Mesenchymal stem cell (in vitro differentiated cells and primary cell): ENCODE data around the gene MFF.

Source experiments
- DNase-seq: peaks from one replicate; pipeline ENCODE4 v3.0.0-alpha.2; 2013
- H2AFZ ChIP-seq: one replicate; pipeline ENCODE4 v1.6.1; 2013; ENCODE audit warnings: low read depth, mild to moderate bottlenecking, control low read depth, inconsistent platforms, low read length, moderate library complexity
- H2AK5ac ChIP-seq: 2 replicates; pipeline ENCODE4 v1.6.1; 2013; ENCODE audit warnings: low read length, moderate library complexity, mild to moderate bottlenecking, inconsistent platforms; ENCODE audit not compliant: severe bottlenecking
- H2BK120ac ChIP-seq: one replicate; pipeline ENCODE4 v1.6.1; 2013; ENCODE audit warnings: low read depth, mild to moderate bottlenecking, inconsistent platforms, low read length, moderate library complexity
- H2BK12ac ChIP-seq, 2 experiments: one replicate each; pipeline ENCODE4 v1.6.1; 2013; ENCODE audit warnings: inconsistent platforms in 2 of 2, low read length in 2 of 2, mild to moderate bottlenecking in 2 of 2, moderate library complexity in 2 of 2, control low read depth in 1 of 2
- H2BK15ac ChIP-seq: one replicate; pipeline ENCODE4 v1.6.1; 2013; ENCODE audit warnings: mild to moderate bottlenecking, low read depth, inconsistent platforms; ENCODE audit not compliant: poor library complexity, severe bottlenecking
- H2BK5ac ChIP-seq: 2 replicates; pipeline ENCODE4 v1.6.1; 2013; ENCODE audit warnings: low read depth, mild to moderate bottlenecking, low read length, control low read depth, inconsistent platforms; ENCODE audit not compliant: poor library complexity, severe bottlenecking
- H3K14ac ChIP-seq, 2 experiments: one replicate each; pipeline ENCODE4 v1.6.1; 2013; ENCODE audit warnings: inconsistent platforms in 2 of 2, low read length in 2 of 2, control low read depth in 1 of 2, mild to moderate bottlenecking in 1 of 2, moderate library complexity in 1 of 2
- H3K18ac ChIP-seq, 2 experiments: one replicate each; pipeline ENCODE4 v1.6.1; 2013; ENCODE audit warnings: inconsistent platforms in 2 of 2, low read length in 2 of 2, control low read depth in 1 of 2, low read depth in 1 of 2, mild to moderate bottlenecking in 1 of 2
- H3K23ac ChIP-seq, 2 experiments: one replicate each; pipeline ENCODE4 v1.6.1; 2013; ENCODE audit warnings: inconsistent platforms in 2 of 2, low read length in 2 of 2, mild to moderate bottlenecking in 2 of 2, moderate library complexity in 2 of 2, control low read depth in 1 of 2
- H3K27ac ChIP-seq: 2 replicates; pipeline ENCODE4 v1.5.1; 2013; ENCODE audit warnings: mild to moderate bottlenecking, moderate library complexity, low read length, control low read depth, inconsistent platforms; ENCODE audit not compliant: poor library complexity, severe bottlenecking
- H3K27me3 ChIP-seq, 2 experiments: 2 replicates each; pipeline versions ENCODE4 v1.6.1 to v1.7.0; 2013; ENCODE audit warnings: low read length in 2 of 2, mild to moderate bottlenecking in 2 of 2, moderate library complexity in 2 of 2, control low read depth in 1 of 2, inconsistent platforms in 1 of 2; ENCODE audit not compliant: control insufficient read depth in 1 of 2, insufficient read depth in 1 of 2
- H3K36me3 ChIP-seq, 2 experiments: 2 replicates each; pipeline versions ENCODE4 v1.6.1 to v1.7.0; 2013; ENCODE audit warnings: low read length in 2 of 2, control low read depth in 1 of 2, inconsistent platforms in 1 of 2, low read depth in 1 of 2, mild to moderate bottlenecking in 1 of 2; ENCODE audit not compliant: insufficient read depth in 2 of 2, control insufficient read depth in 1 of 2
- H3K4ac ChIP-seq, 2 experiments: one replicate each; pipeline ENCODE4 v1.6.1; 2013; ENCODE audit warnings: inconsistent platforms in 2 of 2, low read length in 2 of 2, mild to moderate bottlenecking in 2 of 2, moderate library complexity in 2 of 2, control low read depth in 1 of 2, low read depth in 1 of 2
- H3K4me1 ChIP-seq: 2 replicates; pipeline ENCODE4 v1.6.1; 2013; ENCODE audit warnings: low read depth, low read length, control low read depth; ENCODE audit not compliant: control insufficient read depth, insufficient read depth
- H3K4me2 ChIP-seq: 2 replicates; pipeline ENCODE4 v1.6.1; 2013; ENCODE audit warnings: low read length, mild to moderate bottlenecking, inconsistent platforms; ENCODE audit not compliant: poor library complexity, severe bottlenecking
- H3K4me3 ChIP-seq, 2 experiments: 2 replicates each; pipeline versions ENCODE4 v1.5.1 to v1.7.0; 2013; ENCODE audit warnings: low read length in 2 of 2, mild to moderate bottlenecking in 2 of 2, control low read depth in 1 of 2, low read depth in 1 of 2; ENCODE audit not compliant: insufficient read depth in 1 of 2
- H3K79me1 ChIP-seq: replicated peaks from 2 replicates; pipeline ENCODE4 v1.6.1; 2013; ENCODE audit warnings: mild to moderate bottlenecking, control low read depth, low read length, inconsistent platforms; ENCODE audit not compliant: poor library complexity, severe bottlenecking
- H3K9ac ChIP-seq: 2 replicates; pipeline ENCODE4 v1.7.0; 2013; ENCODE audit warnings: mild to moderate bottlenecking, low read length, moderate library complexity
- H3K9me3 ChIP-seq: 2 replicates; pipeline ENCODE4 v1.7.0; 2013; ENCODE audit warnings: mild to moderate bottlenecking, low read length; ENCODE audit not compliant: control insufficient read depth
- H4K8ac ChIP-seq: one replicate; pipeline ENCODE4 v1.6.1; 2013; ENCODE audit warnings: inconsistent platforms, mild to moderate bottlenecking, low read length, moderate library complexity
- H4K91ac ChIP-seq: one replicate; pipeline ENCODE4 v1.6.1; 2013; ENCODE audit warnings: mild to moderate bottlenecking, low read length, inconsistent platforms
- WGBS: methylation state at CpG from one replicate; pipeline ENCODE4 v1.1.7; 2013; ENCODE audit warnings: mixed read lengths; 5-methylcytosine and 5-hydroxymethylcytosine counted together

MFF gene

GRCh38 chr2:227301523-227301922 is 23.5 kb upstream of the MFF start:
- Histone ChIP-seq H3K4me1 (no peaks in the 10 kb centered on the region), H3K9me3 (no peaks in the 10 kb centered on the region), H2BK5ac (no peak overlapping the region), H3K79me1 (no peaks in the 10 kb centered on the region), H3K9ac (no peak overlapping the region), H3K36me3 (no peaks in the 10 kb centered on the region), H2AK5ac (no peak overlapping the region), H3K27me3 (no peaks in the 10 kb centered on the region), H3K18ac (no peak overlapping the region), H3K4me3 (no peak overlapping the region), H3K27ac (no peak overlapping the region), H4K8ac (no peak overlapping the region), H2AFZ (no peak overlapping the region), H2BK12ac (no peak overlapping the region), H3K23ac (no peak overlapping the region), H4K91ac (no peak overlapping the region), H3K14ac (no peak overlapping the region), H3K4ac (no peak overlapping the region), H2BK120ac (no peak overlapping the region), H2BK15ac (no peak overlapping the region), H3K4me2 (no peak overlapping the region)
- no peak for DNase-seq
- 60% methylated on average over 1 of the region's 1 CpG for WGBS

- Histone ChIP-seq H3K18ac (no peak overlapping the region), H3K4me3 (no peak overlapping the region), H3K36me3 (no peaks in the 10 kb centered on the region), H3K4ac (no peak overlapping the region), H3K79me1 (no peaks in the 10 kb centered on the region), H3K27me3 (no peaks in the 10 kb centered on the region), H3K23ac (no peak overlapping the region), H3K9me3 (no peaks in the 10 kb centered on the region), H2BK15ac (no peak overlapping the region), H2AFZ (no peak overlapping the region), H2AK5ac (no peak overlapping the region), H3K27ac (no peak overlapping the region), H3K4me2 (no peak overlapping the region), H2BK120ac (no peak overlapping the region), H3K4me1 (peaks cover 4% of the 10 kb centered on the region), H4K91ac (no peak overlapping the region), H3K14ac (no peak overlapping the region), H4K8ac (no peak overlapping the region), H2BK5ac (no peak overlapping the region), H2BK12ac (no peak overlapping the region), H3K9ac (no peak overlapping the region)
- no peak for DNase-seq
- 95% methylated on average over 4 of the region's 4 CpGs for WGBS
Observed at GRCh38 chr2:227308784-227309183, 16.3 kb upstream of the MFF start.

- Histone ChIP-seq H2AFZ (no peak overlapping the region), H3K27me3 (no peaks in the 10 kb centered on the region)
- WGBS = 96% methylated on average over 3 of the region's 4 CpGs
Observed at GRCh38 chr2:227310756-227311110, 14.3 kb upstream of the MFF start.

DNA sequence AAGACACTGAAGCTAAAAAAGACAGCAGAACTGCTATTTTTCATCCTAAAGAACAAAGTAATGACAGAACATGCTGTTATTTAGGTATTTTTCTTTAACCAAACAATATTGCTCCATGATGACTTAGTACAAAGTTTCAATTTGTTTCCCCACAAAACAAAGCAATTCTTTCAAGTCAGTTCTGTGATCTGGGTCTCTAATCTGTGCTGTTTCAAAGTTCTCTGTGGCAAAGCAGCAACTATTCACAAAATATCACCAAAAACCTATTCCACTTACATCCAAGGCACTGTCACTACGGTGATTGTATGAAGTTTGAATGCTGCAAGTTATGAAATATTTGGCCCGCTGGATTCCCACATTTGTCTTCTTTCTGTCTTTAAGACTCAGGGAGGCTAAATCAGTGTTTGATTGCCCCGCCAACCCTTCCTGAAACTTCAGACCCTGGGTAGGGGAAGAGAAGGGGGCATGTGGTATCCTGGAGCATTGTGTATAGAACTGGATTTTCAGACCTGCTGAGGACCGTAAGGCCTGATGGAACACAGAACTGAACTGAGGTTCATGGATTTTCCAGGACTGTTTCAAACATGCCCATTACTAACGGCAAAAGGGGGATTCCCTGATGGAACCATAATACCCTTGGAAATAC is 13.1 kb upstream of the MFF start:
- 94% methylated on average over 5 of the region's 5 CpGs for WGBS

More at GRCh38 chr2:227310756-227311110, 14.3 kb upstream of the MFF start:
- DNase-seq = no peak
- H3K4me3 ChIP-seq = no peak overlapping the region
- H3K4me2 ChIP-seq = no peak overlapping the region
- no peaks in the 10 kb centered on the region for H3K9me3 ChIP-seq
- H3K36me3 ChIP-seq = no peaks in the 10 kb centered on the region
- H3K18ac ChIP-seq = no peak overlapping the region
- H3K14ac ChIP-seq = no peak overlapping the region
- no peak overlapping the region for H3K27ac ChIP-seq
- no peak overlapping the region for H4K91ac ChIP-seq
- H2BK5ac ChIP-seq = no peak overlapping the region
- H2BK15ac ChIP-seq = no peak overlapping the region
- H2AK5ac ChIP-seq = no peak overlapping the region
- H3K4me1 ChIP-seq = peaks cover 4% of the 10 kb centered on the region
- no peak overlapping the region for H2BK12ac ChIP-seq
- H2BK120ac ChIP-seq = no peak overlapping the region
- H3K23ac ChIP-seq = no peak overlapping the region
- H3K4ac ChIP-seq = no peak overlapping the region
- H4K8ac ChIP-seq = no peak overlapping the region
- no peaks in the 10 kb centered on the region for H3K79me1 ChIP-seq
- H3K9ac ChIP-seq = no peak overlapping the region

More for the DNA sequence above, 13.1 kb upstream of the MFF start:
- no peak overlapping the region for H3K4ac ChIP-seq
- no peaks in the 10 kb centered on the region for H3K9me3 ChIP-seq
- no peak overlapping the region for H2AK5ac ChIP-seq
- H3K4me2 ChIP-seq = no peak overlapping the region
- H2BK120ac ChIP-seq = no peak overlapping the region
- no peak overlapping the region for H2BK15ac ChIP-seq
- no peak overlapping the region for H3K4me3 ChIP-seq
- no peak overlapping the region for H2BK5ac ChIP-seq
- no peak overlapping the region for H2AFZ ChIP-seq
- no peak overlapping the region for H4K8ac ChIP-seq
- DNase-seq = no peak
- no peak overlapping the region for H3K27ac ChIP-seq
- H3K4me1 ChIP-seq = peaks cover 4% of the 10 kb centered on the region
- no peak overlapping the region for H3K18ac ChIP-seq
- no peaks in the 10 kb centered on the region for H3K79me1 ChIP-seq
- no peak overlapping the region for H3K23ac ChIP-seq
- H3K14ac ChIP-seq = no peak overlapping the region
- no peaks in the 10 kb centered on the region for H3K27me3 ChIP-seq
- H2BK12ac ChIP-seq = no peak overlapping the region
- H4K91ac ChIP-seq = no peak overlapping the region
- H3K36me3 ChIP-seq = no peaks in the 10 kb centered on the region
- no peak overlapping the region for H3K9ac ChIP-seq
